Measurements from ENCODE around the gene DEDD. TPM values are rescaled to one million over a fixed set of nuclear protein-coding genes. Genes with fewer than 3 reads are reported as not detected.

Gene DEDD
- total RNA-seq, 1 donor from 2014 or later = 34.3 TPM

GRCh38 chr1:161164901-161165610 lies 32.6 kb upstream of the DEDD start:
- intact Hi-C loops (cut with DNase I) = no loop called here
- ATAC-seq (no peak), DNase-seq (ENCODE audit: low spot score) (no peak)

GRCh38 chr1:161163793-161164192 lies 31.3 kb upstream of the DEDD start:
- no peak for ATAC-seq
- no peak for DNase-seq (ENCODE audit: low spot score)
- intact Hi-C loops (cut with DNase I) = no loop called here

- intact Hi-C loops (cut with DNase I) = no loop called here
- DNase-seq (ENCODE audit: low spot score) (no peak), ATAC-seq (no peak)
Observed at GRCh38 chr1:161162806-161163205, 30.3 kb upstream of the DEDD start.

GRCh38 chr1:161162052-161162451 lies 29.6 kb upstream of the DEDD start:
- DNase-seq (ENCODE audit: low spot score) (no peak), ATAC-seq (no peak)
- intact Hi-C loops (cut with DNase I) = no loop called here

GRCh38 chr1:161161652-161162051 lies 29.2 kb upstream of the DEDD start:
- no peak for ATAC-seq
- DNase-seq (ENCODE audit: low spot score) = no peak
- intact Hi-C loops (cut with DNase I) = no loop called here

- no peak for DNase-seq (ENCODE audit: low spot score)
Observed at GRCh38 chr1:161160671-161161145, 28.2 kb upstream of the DEDD start.

GRCh38 chr1:161159913-161160243 lies 27.4 kb upstream of the DEDD start:
- DNase-seq (ENCODE audit: low spot score) (no peak), ATAC-seq (no peak)
- intact Hi-C loops (cut with DNase I) = no loop called here

More at GRCh38 chr1:161160671-161161145, 28.2 kb upstream of the DEDD start:
- ATAC-seq = no peak
- intact Hi-C loops (cut with DNase I) = no loop called here

GRCh38 chr1:161159087-161159912 lies 26.8 kb upstream of the DEDD start, which contains the start of gene USP21:
USP21 (plus strand) TSS chr1:161159500; CDS start chr1:161160641, 1,141 bp downstream.
- intact Hi-C loops (cut with DNase I) = no loop called here
- DNase-seq (ENCODE audit: low spot score) (peak; percentile 96), ATAC-seq (peak; percentile 97)

GRCh38 chr1:161158316-161159010 lies 26.0 kb upstream of the DEDD start:
- ATAC-seq (no peak), DNase-seq (ENCODE audit: low spot score) (no peak)
- intact Hi-C loops (cut with DNase I) = no loop called here

- DNase-seq (ENCODE audit: low spot score) (no peak), ATAC-seq (no peak)
- intact Hi-C loops (cut with DNase I) = no loop called here
Observed at GRCh38 chr1:161157867-161158266, 25.4 kb upstream of the DEDD start.

- peak; percentile 96 for ATAC-seq
- intact Hi-C loops (cut with DNase I) = no loop called here
- DNase-seq (ENCODE audit: low spot score) = peak; percentile 87
Observed at GRCh38 chr1:161153682-161154337, 21.3 kb upstream of the DEDD start, which contains the start of gene UFC1. UFC1 (plus strand) TSS chr1:161153978; CDS start chr1:161153998, 20 bp downstream.

- intact Hi-C loops (cut with DNase I) = no loop called here
- ATAC-seq = no peak
- no peak for DNase-seq (ENCODE audit: low spot score)
Observed at GRCh38 chr1:161153176-161153575, 20.7 kb upstream of the DEDD start.

GRCh38 chr1:161145832-161146231 lies 13.4 kb upstream of the DEDD start:
- ATAC-seq (no peak), DNase-seq (ENCODE audit: low spot score) (no peak)
- intact Hi-C loops (cut with DNase I) = no loop called here

- DNase-seq (ENCODE audit: low spot score) (no peak), ATAC-seq (no peak)
- intact Hi-C loops (cut with DNase I) = no loop called here
Observed at GRCh38 chr1:161140755-161141400, 8.4 kb upstream of the DEDD start.

GRCh38 chr1:161139766-161140165 lies 7.3 kb upstream of the DEDD start:
- ATAC-seq = no peak
- DNase-seq (ENCODE audit: low spot score) = no peak
- intact Hi-C loops (cut with DNase I) = no loop called here

- intact Hi-C loops (cut with DNase I) = no loop called here
- ATAC-seq (no peak), DNase-seq (ENCODE audit: low spot score) (no peak)
Observed at GRCh38 chr1:161138431-161138830, 6.0 kb upstream of the DEDD start.

GRCh38 chr1:161137881-161138280 lies 5.4 kb upstream of the DEDD start:
- DNase-seq (ENCODE audit: low spot score) = no peak
- intact Hi-C loops (cut with DNase I) = no loop called here
- ATAC-seq = no peak

- ATAC-seq (no peak), DNase-seq (ENCODE audit: low spot score) (no peak)
- intact Hi-C loops (cut with DNase I) = no loop called here
Observed at GRCh38 chr1:161133220-161133740, 813 bp upstream of the DEDD start.
